ENCODE measurements around the gene TUBGCP3. TPM values are rescaled to one million over a fixed set of nuclear protein-coding genes. Genes with fewer than 3 reads are reported as not detected.

TUBGCP3 gene
- polyA plus RNA-seq, 1 donor from 2014 or later, result 20.3 TPM

DNA sequence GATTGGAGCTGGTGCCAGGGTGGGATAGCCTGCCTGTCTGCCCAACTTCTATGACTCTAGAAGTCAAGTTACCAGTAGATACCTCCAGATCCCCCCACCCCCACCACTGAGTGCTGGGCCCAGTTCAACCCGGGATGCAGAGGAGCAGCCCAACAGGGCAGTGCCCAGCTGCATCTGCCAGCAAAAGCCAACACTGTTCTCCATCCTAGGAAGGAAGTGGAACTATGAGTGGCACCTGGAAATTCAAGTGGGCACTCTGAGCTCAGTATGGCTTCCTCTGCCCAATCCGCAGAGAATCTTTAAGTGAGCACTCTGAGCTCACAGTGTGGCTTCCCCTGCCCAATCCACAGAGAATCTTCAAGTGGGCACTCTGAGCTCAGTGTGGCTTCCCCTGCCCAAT lies 14.2 kb downstream of the TUBGCP3 start:
- H3K36me3 ChIP-seq (ENCODE audit: insufficient read depth, low read length), result no peaks in the 10 kb centered on the region
- no peak overlapping the region for H3K4me2 ChIP-seq (ENCODE audit: low read length)
- H3F3A ChIP-seq (ENCODE audit: insufficient read depth, low read length, poor library complexity, severe bottlenecking), result no peaks in the 10 kb centered on the region
- H3K4me3 ChIP-seq (ENCODE audit: low read length), result no peak overlapping the region
- H3K79me2 ChIP-seq (replicated peaks; ENCODE audit: insufficient read depth, low read length), result peaks cover 43% of the 10 kb centered on the region
- H3K9me2 ChIP-seq (ENCODE audit: insufficient read depth, low read length), result no peaks in the 10 kb centered on the region
- no peaks in the 10 kb centered on the region for H4K20me1 ChIP-seq (ENCODE audit: insufficient read depth)
- no peak overlapping the region for H3K9ac ChIP-seq (ENCODE audit: low read length)
- H3K27ac ChIP-seq (ENCODE audit: low read length), result no peak overlapping the region
- H3K9me3 ChIP-seq (ENCODE audit: low read length), result no peaks in the 10 kb centered on the region
- TF ChIP-seq EP300 (conservative IDR thresholded peaks at IDR 0.05; ENCODE audit: poor library complexity, severe bottlenecking), result no peak
- no peak for TF ChIP-seq SMC3 (conservative IDR thresholded peaks at IDR 0.05; ENCODE audit: poor library complexity)
- TF ChIP-seq RAD21 (conservative IDR thresholded peaks at IDR 0.05), result no peak
- TF ChIP-seq, protein P1, sequence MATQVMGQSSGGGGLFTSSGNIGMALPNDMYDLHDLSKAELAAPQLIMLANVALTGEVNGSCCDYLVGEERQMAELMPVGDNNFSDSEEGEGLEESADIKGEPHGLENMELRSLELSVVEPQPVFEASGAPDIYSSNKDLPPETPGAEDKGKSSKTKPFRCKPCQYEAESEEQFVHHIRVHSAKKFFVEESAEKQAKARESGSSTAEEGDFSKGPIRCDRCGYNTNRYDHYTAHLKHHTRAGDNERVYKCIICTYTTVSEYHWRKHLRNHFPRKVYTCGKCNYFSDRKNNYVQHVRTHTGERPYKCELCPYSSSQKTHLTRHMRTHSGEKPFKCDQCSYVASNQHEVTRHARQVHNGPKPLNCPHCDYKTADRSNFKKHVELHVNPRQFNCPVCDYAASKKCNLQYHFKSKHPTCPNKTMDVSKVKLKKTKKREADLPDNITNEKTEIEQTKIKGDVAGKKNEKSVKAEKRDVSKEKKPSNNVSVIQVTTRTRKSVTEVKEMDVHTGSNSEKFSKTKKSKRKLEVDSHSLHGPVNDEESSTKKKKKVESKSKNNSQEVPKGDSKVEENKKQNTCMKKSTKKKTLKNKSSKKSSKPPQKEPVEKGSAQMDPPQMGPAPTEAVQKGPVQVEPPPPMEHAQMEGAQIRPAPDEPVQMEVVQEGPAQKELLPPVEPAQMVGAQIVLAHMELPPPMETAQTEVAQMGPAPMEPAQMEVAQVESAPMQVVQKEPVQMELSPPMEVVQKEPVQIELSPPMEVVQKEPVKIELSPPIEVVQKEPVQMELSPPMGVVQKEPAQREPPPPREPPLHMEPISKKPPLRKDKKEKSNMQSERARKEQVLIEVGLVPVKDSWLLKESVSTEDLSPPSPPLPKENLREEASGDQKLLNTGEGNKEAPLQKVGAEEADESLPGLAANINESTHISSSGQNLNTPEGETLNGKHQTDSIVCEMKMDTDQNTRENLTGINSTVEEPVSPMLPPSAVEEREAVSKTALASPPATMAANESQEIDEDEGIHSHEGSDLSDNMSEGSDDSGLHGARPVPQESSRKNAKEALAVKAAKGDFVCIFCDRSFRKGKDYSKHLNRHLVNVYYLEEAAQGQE (IDR thresholded peaks at IDR 0.05; ENCODE audit: borderline replicate concordance), result no peak
- no peak for TF ChIP-seq TAF1 (IDR thresholded peaks at IDR 0.05; ENCODE audit: low read depth)
- no peak for TF ChIP-seq POLR2AphosphoS5 (IDR thresholded peaks at IDR 0.05)
- TF ChIP-seq, protein P2, sequence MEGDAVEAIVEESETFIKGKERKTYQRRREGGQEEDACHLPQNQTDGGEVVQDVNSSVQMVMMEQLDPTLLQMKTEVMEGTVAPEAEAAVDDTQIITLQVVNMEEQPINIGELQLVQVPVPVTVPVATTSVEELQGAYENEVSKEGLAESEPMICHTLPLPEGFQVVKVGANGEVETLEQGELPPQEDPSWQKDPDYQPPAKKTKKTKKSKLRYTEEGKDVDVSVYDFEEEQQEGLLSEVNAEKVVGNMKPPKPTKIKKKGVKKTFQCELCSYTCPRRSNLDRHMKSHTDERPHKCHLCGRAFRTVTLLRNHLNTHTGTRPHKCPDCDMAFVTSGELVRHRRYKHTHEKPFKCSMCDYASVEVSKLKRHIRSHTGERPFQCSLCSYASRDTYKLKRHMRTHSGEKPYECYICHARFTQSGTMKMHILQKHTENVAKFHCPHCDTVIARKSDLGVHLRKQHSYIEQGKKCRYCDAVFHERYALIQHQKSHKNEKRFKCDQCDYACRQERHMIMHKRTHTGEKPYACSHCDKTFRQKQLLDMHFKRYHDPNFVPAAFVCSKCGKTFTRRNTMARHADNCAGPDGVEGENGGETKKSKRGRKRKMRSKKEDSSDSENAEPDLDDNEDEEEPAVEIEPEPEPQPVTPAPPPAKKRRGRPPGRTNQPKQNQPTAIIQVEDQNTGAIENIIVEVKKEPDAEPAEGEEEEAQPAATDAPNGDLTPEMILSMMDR (IDR thresholded peaks at IDR 0.05; ENCODE audit: poor library complexity, severe bottlenecking), result no peak
- no peaks in the 10 kb centered on the region for H3K27me3 ChIP-seq (ENCODE audit: insufficient read depth, low read depth, low read length)
- H2AFZ ChIP-seq (ENCODE audit: low read depth, low read length), result no peak overlapping the region

DNA sequence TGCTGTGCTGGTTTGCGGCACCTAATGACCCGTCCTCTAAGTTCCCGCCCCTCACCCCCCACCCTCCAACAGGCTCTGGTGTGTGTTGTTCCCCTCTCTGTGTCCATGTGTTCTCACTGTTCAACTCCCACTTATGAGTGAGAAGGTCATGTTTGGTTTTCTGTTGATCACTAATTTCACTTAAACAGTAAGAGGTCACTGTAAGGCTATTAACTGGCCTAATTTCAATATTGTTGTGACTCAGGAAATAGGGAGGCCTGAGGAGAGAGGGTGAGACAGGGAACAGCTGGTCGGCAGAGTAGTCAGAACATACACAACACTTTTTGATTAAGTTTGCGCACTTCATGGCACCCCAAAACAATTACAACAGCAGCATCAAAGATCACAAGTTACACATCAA lies 15.6 kb downstream of the TUBGCP3 start:
- Histone ChIP-seq H3F3A (ENCODE audit: insufficient read depth, low read length, poor library complexity, severe bottlenecking) (no peaks in the 10 kb centered on the region), H3K36me3 (ENCODE audit: insufficient read depth, low read length) (no peaks in the 10 kb centered on the region), H2AFZ (ENCODE audit: low read depth, low read length) (no peak overlapping the region), H3K79me2 (replicated peaks; ENCODE audit: insufficient read depth, low read length) (peaks cover 36% of the 10 kb centered on the region), H3K27ac (ENCODE audit: low read length) (no peak overlapping the region), H3K9me2 (ENCODE audit: insufficient read depth, low read length) (no peaks in the 10 kb centered on the region), H3K4me3 (ENCODE audit: low read length) (no peak overlapping the region), H4K20me1 (ENCODE audit: insufficient read depth) (no peaks in the 10 kb centered on the region), H3K9me3 (ENCODE audit: low read length) (no peaks in the 10 kb centered on the region), H3K9ac (ENCODE audit: low read length) (no peak overlapping the region), H3K4me2 (ENCODE audit: low read length) (no peak overlapping the region), H3K27me3 (ENCODE audit: insufficient read depth, low read depth, low read length) (no peaks in the 10 kb centered on the region)
- TF ChIP-seq MXI1 (conservative IDR thresholded peaks at IDR 0.05; ENCODE audit: poor library complexity, severe bottlenecking), result no peak
- TF ChIP-seq RAD21 (conservative IDR thresholded peaks at IDR 0.05), result no peak
- TF ChIP-seq, protein P2 (IDR thresholded peaks at IDR 0.05; ENCODE audit: poor library complexity, severe bottlenecking), result no peak
- TF ChIP-seq, protein P1 (IDR thresholded peaks at IDR 0.05; ENCODE audit: borderline replicate concordance), result no peak
- TF ChIP-seq TAF1 (IDR thresholded peaks at IDR 0.05; ENCODE audit: low read depth), result no peak
- no peak for TF ChIP-seq EP300 (conservative IDR thresholded peaks at IDR 0.05; ENCODE audit: poor library complexity, severe bottlenecking)
- no peak for TF ChIP-seq EZH2 (IDR thresholded peaks at IDR 0.05; ENCODE audit: borderline replicate concordance, insufficient read depth, low read length, poor library complexity, severe bottlenecking)
- no peak for TF ChIP-seq SMC3 (conservative IDR thresholded peaks at IDR 0.05; ENCODE audit: poor library complexity)
- TF ChIP-seq POLR2AphosphoS5 (IDR thresholded peaks at IDR 0.05), result no peak
